HG03108 (cell line): ENCODE measurements around the gene CDC6.

Experiments used
- ATAC-seq: cut with Tn5 transposase; IDR thresholded peaks from one replicate; pipeline ENCODE4 v1.9.1; 2021; ENCODE audit warnings: moderate library complexity; ENCODE audit not compliant: unreplicated experiment

Gene CDC6

DNA sequence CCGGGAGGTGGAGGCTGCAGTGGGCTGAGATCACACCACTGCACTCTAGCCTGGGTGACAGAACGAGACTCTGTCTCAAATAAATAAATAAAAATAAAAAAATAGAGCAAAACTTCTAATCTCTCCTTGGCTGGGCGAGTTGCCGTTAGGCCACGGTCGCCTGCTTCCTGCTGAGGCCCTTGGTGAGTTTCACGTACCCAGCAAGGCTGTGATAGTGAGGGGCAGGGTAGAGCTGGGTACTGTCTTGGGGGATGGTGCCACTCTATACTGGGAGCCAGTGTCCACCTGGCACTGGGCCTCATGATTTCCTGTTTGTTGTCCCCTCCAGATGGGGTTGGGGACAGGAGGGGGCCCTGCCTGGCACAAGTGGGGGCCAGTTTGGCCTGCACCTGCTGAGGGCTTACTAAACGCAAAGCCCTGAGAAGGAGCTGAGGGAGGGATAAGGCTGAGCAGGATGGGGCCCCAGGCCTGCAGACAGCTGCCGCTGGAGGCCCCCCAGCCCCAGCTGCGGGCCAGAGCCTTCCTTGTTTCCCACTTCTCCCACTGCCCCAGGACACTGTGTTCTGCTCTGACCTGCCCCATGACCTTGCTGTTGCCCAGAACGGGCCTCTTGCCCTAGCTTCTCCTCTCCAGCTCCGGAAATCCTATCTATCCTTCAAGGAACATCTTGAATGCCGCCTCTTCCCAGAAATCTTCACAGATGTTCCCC lies 51.4 kb downstream of the CDC6 start:
- ATAC-seq: no peak

GRCh38 chr17:40340327-40340726 lies 52.6 kb downstream of the CDC6 start:
- no peak for ATAC-seq

DNA sequence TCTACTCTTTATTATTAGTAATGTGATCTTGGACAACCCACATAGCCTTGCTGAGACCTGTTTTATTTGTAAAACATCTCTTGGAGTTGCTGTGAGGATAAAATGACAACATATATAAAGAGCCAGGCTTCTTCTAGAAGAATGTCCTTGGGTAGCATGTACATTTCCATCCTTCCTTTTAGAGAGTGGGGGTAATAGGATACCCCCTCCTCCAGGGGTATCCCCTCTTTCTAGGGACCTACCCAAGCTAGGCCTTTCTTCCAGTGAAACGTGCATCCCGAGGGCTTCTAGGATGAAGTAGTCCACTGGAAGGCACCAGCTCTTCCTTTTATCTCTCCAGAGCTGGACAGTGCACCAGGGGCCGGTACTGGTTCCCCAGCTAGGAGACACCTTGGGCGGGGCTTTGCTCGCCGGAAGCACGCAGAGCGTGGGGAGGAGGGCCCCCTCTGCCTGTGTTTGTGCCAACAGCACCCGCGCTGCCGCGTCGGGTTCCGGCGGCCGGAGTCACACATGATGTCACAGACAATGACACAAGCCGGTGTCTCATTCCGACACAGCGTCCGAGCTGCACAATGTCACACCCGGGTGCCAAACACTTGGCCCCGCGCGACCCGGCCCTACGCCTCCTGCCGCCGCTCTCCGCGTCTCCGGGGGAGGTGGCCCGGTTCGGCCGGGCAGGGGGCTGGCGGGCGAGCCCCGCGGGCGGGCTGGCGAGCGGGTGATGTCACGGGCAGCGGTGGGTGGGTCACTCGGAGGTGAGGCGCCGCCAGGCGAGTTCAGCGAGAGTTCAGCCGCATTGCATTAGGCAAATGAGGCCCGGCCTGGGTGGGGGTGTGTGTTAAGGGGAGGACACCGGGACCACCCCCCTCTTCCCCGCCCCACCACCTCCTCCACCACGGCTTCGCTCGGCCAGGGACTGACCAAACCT lies 53.5 kb downstream of the CDC6 start:
- ATAC-seq: peak; percentile 55

- ATAC-seq: no peak
Measured at GRCh38 chr17:40341808-40342503, 54.3 kb downstream of the CDC6 start.

DNA sequence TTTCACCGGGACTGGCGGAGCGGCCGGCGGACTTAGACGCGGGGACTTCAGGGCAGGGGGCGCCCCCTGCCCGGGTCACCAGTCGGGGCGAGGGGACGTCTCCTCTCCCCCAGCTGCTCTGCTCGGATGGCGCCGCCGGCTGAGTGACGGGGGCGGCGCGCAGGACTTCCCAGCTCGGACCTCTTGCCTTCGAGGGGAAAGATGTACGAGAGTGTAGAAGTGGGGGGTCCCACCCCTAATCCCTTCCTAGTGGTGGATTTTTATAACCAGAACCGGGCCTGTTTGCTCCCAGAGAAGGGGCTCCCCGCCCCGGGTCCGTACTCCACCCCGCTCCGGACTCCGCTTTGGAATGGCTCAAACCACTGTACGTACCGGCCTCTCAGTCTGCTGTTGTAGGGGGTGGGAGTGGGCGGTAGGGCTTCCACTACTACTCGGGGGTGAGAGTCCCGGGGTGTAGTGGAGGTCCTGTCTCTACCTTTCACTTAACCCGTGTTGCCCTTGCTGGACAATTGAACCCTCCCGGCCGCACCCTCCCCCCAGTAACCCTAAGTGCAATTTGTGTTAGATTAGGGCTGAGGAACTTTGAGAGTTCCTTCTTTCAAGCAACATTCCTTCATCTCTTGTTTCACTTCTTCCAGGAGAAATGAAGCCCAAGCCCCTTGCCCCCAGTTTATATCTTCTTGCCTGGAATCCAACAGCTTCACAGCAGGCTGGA lies 55.0 kb downstream of the CDC6 start:
- no peak for ATAC-seq

DNA sequence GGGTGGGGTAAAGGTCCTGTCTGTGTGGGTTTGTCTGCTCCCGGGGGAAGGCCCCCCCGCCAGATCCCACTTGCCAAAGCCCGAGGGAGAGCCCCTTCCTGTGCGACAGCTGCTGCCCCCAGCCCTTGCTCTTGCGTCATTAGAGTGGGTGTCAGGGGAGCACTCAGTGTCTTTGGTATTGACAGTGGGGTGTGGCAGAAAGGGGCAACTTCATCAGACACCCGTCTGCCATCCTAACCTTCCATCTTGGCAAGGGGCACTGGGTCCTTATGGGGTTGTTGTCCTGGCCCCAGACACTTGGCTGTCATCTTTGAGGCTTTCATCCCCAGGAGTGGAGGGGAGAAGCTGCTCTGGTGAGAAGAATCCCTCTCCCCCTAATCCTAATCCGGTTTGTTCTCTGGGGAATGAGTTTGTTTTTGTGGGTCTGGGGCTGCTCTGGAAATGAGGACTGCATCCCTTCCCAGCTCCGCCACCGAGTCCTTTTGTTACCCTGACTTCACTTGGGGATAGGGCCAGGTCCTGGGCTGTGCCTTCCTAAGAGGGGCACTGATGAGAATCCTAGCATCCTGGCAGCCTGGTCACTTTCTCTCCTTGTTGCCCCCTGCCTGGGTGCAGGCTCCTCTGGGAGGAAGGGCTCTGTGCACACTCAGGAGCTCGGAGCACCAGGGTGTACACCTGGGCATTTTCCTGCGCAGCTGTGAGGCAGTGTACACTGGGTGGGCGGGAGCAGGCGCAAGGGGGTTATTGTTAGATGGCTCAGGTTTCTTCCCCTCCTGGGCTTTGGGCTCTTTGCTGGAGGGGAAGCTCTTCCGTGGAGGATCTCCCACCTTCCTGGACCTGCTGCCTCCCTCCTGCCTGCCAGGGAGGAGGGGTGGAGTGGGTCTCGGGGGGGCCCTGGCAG lies 55.8 kb downstream of the CDC6 start:
- no peak for ATAC-seq

DNA sequence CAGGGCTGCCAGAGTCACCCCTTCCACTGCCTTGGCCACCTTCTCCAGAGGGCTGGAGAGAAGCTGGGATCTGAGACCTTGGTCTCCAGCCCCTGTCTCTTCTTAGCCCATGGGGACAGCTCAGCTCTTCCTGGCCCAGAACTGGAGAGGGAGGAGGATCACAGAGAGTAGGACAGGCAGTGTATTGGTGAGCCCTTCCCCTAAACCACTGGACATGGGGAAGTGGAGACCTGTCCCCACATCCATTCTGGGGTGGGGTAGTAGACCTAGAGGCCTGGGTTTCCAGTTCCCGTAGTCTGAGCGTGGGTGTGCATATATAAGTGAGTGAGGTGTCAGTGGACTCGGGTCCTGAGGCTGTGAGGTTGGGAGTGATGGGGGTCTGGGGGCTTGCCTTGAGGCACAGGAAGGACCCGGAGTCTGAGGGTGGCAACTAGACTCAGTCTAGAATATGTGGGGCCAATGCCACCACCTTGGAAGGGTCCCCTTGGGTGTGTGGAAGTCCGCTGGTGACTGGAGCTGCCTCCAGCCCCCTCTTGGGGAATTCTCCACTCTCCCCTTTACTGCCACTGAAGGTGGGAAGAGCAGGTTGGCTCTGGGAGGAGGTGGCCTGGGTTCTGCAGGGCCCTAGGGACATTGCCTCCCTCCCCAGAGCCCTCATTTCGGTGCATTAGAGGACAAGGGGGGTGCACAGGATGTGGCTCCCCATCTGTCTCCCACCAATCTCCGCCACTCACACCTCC lies 56.9 kb downstream of the CDC6 start:
- ATAC-seq: no peak

GRCh38 chr17:40345161-40345993 lies 57.7 kb downstream of the CDC6 start:
- ATAC-seq: no peak

DNA sequence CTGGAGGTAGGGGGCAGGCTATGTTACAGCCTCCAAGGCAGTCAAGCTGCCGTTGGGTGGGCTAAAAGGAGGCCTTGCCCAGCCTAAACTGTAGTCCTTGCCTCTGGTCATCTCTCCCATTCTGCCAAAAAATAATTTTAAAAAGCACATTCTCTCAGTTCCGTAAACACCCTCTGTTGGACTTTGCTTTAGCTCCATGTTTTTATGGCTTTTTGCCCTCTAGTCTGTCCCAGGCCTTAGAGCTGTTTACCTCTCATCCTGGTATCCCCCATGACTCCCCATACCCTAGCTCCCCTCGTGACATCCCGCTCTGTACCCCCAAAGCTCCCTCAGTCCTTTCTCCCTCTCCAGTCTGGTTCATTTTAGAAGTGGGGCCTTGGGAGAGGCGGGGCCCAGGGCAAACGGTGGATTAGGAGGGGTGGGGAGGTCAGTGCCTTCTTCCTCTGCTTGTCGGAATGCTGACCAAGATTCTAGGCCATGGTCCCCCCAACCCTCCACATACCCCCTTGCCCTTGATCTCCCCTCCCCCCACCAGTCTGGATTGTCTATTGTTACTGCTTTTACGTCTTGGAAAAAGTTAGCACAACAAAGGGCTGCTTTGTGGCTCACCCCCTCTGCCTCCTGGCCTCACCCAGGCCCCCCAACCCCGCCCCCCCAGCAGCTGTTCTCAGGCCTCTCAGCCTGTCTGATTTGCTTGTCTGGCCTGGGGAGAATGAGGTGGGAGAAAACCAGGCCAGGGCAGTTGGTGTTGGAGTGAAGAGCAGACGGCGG lies 58.5 kb downstream of the CDC6 start:
- no peak for ATAC-seq

GRCh38 chr17:40346765-40347158 lies 59.1 kb downstream of the CDC6 start:
- no peak for ATAC-seq

DNA sequence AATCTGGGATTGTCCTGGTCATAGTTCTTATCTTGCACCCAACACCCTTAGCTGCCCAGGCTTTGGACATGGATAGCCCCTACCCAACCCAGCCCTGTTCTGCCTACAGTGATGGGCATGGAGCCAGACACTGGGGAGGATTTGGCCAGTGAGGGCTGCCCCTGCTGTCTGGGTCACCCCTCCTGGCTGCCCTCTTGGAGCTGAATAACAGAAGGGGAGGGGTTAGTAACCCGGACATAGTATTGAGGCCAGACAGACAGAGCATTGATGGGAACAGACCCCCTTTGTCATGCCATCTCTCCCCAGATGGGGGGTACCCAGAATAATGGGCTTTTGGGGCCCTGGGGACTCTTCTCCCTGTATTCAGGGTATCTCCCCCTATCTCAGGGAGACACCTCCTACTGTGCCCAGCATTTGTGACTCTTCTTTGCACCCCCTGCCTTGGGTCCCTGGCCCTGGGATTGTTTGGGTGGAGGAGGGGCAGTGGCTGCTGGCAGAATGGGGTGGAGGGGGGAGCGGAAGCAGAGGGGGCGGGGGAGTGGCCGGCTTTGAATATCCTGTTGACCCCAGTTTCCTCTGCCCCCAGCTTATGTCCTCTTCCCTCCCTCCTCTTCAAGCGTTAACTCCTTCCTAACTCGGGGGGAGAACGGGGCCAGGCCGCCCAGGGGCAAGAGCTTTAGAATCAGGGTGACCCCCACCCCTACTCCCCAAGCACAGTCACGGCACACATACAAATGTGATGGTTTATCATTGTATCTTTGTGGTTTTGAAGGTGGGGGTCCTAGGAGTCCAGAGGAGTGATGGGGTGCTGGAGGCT lies 59.8 kb downstream of the CDC6 start:
- no peak for ATAC-seq

GRCh38 chr17:40348136-40348504 lies 60.4 kb downstream of the CDC6 start:
- no peak for ATAC-seq

GRCh38 chr17:40348562-40349476 lies 61.1 kb downstream of the CDC6 start:
- no peak for ATAC-seq

DNA sequence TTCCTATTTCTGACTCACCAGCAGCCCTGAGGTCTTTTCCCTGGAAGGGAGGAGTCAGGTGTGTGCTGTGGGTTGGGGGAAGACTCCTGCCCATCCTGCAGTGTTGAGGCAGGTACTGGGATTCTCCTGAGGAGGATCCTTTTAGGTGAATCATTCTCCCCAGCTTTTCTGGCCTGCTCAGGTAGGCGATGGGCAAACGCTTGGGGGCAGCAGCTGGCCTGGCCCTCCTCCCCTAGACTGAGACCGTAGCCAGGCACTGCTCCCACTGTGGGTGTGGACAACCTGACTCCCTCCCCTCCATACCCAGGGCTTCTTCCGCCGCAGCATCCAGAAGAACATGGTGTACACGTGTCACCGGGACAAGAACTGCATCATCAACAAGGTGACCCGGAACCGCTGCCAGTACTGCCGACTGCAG lies 61.8 kb downstream of the CDC6 start:
- no peak for ATAC-seq

- ATAC-seq: no peak
Measured at GRCh38 chr17:40349895-40350688, 62.4 kb downstream of the CDC6 start.
